Left lung (tissue), 10 donors: ENCODE measurements around the gene SDSL. TPM values are rescaled to one million over a fixed set of nuclear protein-coding genes. Genes with fewer than 3 reads are reported as not detected.

Experiments
- ATAC-seq: fragments of 200-7000 bp; cut with Tn5 transposase; one replicate; pipeline ENCODE4 v1.9.1; 2020; ENCODE audit warnings: moderate library complexity
- DNase-seq, 4 donors: peaks; one replicate each; pipeline ENCODE4 v3.0.0-alpha.2; 2013 to 2020
- H3K27ac ChIP-seq, 2 donors: fragments of 200-600 bp; sonication (generic) in 1 of 2; one replicate each; pipeline versions ENCODE4 v1.5.0 to v1.8.0; 2020 to 2021
- H3K27me3 ChIP-seq, 2 donors: fragments of 200-600 bp; sonication (generic) in 1 of 2; one replicate each; pipeline versions ENCODE4 v1.5.0 to v1.8.0; 2020 to 2021
- H3K36me3 ChIP-seq, 2 donors: fragments of 200-600 bp; sonication (generic) in 1 of 2; one replicate each; pipeline versions ENCODE4 v1.5.0 to v1.8.0; 2020 to 2021
- H3K4me1 ChIP-seq, 2 donors: fragments of 200-600 bp; one replicate each; pipeline ENCODE4 v1.8.0; 2021
- H3K4me3 ChIP-seq, 2 donors: fragments of 200-600 bp; sonication (generic) in 1 of 2; one replicate each; pipeline versions ENCODE4 v1.5.0 to v1.8.0; 2020 to 2021; ENCODE audit warnings: mild to moderate bottlenecking in 1 of 2
- H3K9me3 ChIP-seq, 2 donors: fragments of 200-600 bp; sonication (generic) in 1 of 2; one replicate each; pipeline versions ENCODE4 v1.5.0 to v1.8.0; 2020 to 2021
- intact Hi-C, 2 donors: fragments of 100-400 bp; cut with DNase I; formaldehyde crosslinking; loops; one replicate each; pipeline versions ENCODE4 v1.11.2 to v1.14.2; 2022
- polyA plus RNA-seq, 6 donors: library from polyadenylated mRNA; unstranded; fragments of 120-200 nt; gene quantifications; one replicate each; pipeline ENCODE4 v1.2.1, GENCODE V29; 2013; ENCODE audit not compliant: insufficient read length in 6 of 6
- total RNA-seq, 2 donors: library from RNA; stranded (reverse); fragmentation: NEBNext Ultra II Directional; extraction: Animal tissue kit (Norgen Biotek cat#: 25700); gene quantifications; one replicate each; pipeline ENCODE4 v1.2.1, GENCODE V29; 2021
- TF ChIP-seq, protein P1 (sequence below), 2 donors: fragments of 200-600 bp; sonication (generic) in 1 of 2; IDR thresholded peaks; one replicate each; pipeline versions ENCODE4 v1.5.0 to v1.8.0; 2021; ENCODE audit warnings: antibody characterized with exemption in 2 of 2
- donor health status: DM: no; HTN: yes; CAD: no.
- donor health status: DM: no; HTN: no; CAD: no.

The SDSL gene
- total and polyA plus RNA-seq, 8 donors: 4.2 to 13.8 (median 4.9) TPM

DNA sequence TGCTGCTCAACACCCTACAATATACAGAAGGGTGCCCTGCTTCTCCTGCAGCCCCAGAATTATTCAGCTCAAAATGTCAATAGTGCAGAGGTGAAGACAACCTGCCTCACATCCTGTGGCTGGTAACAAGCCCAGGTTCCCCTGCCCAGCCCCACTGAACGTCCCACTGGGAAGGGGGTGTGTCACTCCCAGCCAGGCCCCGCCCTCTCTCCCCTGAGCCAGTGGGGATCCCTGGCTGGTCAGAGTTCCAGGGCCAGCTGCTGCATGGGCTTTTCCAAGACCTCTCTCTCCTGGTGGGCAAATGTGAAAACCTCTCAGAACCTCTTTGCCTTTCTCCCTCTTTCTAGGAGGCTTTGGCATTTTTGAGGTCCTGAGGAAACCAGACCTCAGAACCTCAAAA is 63.1 kb downstream of the SDSL start:
- peaks cover 12 to 92% of the 10 kb centered on the region in 2 donors for H3K27me3 ChIP-seq

GRCh38 chr12:113486722-113487121 is 64.5 kb downstream of the SDSL start:
- ATAC-seq (no peak), DNase-seq (no peak)
- H3K4me1 ChIP-seq: no peaks in the 10 kb centered on the region
- H3K27ac ChIP-seq: no peak overlapping the region
- H3K27me3 ChIP-seq: peaks cover 0 to 81% of the 10 kb centered on the region in 2 donors
- no peaks in the 10 kb centered on the region for H3K36me3 ChIP-seq
- H3K9me3 ChIP-seq: no peaks in the 10 kb centered on the region
- intact Hi-C loops: no loop called here
- H3K4me3 ChIP-seq: no peak overlapping the region
- TF ChIP-seq, protein P1, sequence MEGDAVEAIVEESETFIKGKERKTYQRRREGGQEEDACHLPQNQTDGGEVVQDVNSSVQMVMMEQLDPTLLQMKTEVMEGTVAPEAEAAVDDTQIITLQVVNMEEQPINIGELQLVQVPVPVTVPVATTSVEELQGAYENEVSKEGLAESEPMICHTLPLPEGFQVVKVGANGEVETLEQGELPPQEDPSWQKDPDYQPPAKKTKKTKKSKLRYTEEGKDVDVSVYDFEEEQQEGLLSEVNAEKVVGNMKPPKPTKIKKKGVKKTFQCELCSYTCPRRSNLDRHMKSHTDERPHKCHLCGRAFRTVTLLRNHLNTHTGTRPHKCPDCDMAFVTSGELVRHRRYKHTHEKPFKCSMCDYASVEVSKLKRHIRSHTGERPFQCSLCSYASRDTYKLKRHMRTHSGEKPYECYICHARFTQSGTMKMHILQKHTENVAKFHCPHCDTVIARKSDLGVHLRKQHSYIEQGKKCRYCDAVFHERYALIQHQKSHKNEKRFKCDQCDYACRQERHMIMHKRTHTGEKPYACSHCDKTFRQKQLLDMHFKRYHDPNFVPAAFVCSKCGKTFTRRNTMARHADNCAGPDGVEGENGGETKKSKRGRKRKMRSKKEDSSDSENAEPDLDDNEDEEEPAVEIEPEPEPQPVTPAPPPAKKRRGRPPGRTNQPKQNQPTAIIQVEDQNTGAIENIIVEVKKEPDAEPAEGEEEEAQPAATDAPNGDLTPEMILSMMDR (IDR thresholded peaks at IDR 0.05): no peak

More for the DNA sequence above, 63.1 kb downstream of the SDSL start:
- Histone ChIP-seq H3K4me3 (no peak overlapping the region), H3K36me3 (no peaks in the 10 kb centered on the region), H3K4me1 (no peaks in the 10 kb centered on the region), H3K9me3 (no peaks in the 10 kb centered on the region), H3K27ac (no peak overlapping the region)
- ATAC-seq (no peak), DNase-seq (no peak)
- intact Hi-C loops: no loop called here
- TF ChIP-seq, protein P1 (IDR thresholded peaks at IDR 0.05): no peak

Other genes with a start within 250 kb of the SDSL start
- gene DDX54, start 236.9 kb upstream of the SDSL start, total RNA-seq: 10 to 100 TPM; 42.0 to 61.1 TPM
- 10 to 100 TPM; 47.9 to 73.6 (median 62.9) TPM for gene DDX54, start 236.9 kb upstream of the SDSL start, polyA plus RNA-seq
- gene RITA1, start 236.7 kb upstream of the SDSL start, total RNA-seq: 10 to 100 TPM; 16.7 to 17.3 TPM
- gene RITA1, start 236.7 kb upstream of the SDSL start, polyA plus RNA-seq: 10 to 100 TPM in 4 of 6 donors, 1 to 10 TPM in 2; 9.1 to 14.4 (median 10.9) TPM
- 10 to 100 TPM; 39.6 to 54.1 TPM for gene TPCN1, start 200.9 kb upstream of the SDSL start, total RNA-seq
- 10 to 100 TPM; 24.7 to 41.5 (median 34.3) TPM for gene TPCN1, start 200.9 kb upstream of the SDSL start, polyA plus RNA-seq
- gene SLC8B1, start 87.3 kb upstream of the SDSL start, total RNA-seq: 10 to 100 TPM; 34.9 to 40.1 TPM
- gene SLC8B1, start 87.3 kb upstream of the SDSL start, polyA plus RNA-seq: 10 to 100 TPM; 10.5 to 15.8 (median 12.4) TPM
- gene PLBD2, start 63.8 kb upstream of the SDSL start, total RNA-seq: 10 to 100 TPM; 48.7 to 75.0 TPM
- 10 to 100 TPM; 17.7 to 21.9 (median 20.0) TPM for gene PLBD2, start 63.8 kb upstream of the SDSL start, polyA plus RNA-seq
- 1 to 10 TPM; 1.5 to 3.2 TPM for gene SDS, start 18.5 kb upstream of the SDSL start, total RNA-seq
- gene SDS, start 18.5 kb upstream of the SDSL start, polyA plus RNA-seq: under 1 TPM; 0.31 to 0.62 (median 0.41) TPM
- gene LHX5, start 49.5 kb downstream of the SDSL start, total RNA-seq: not detected
- not detected for gene LHX5, start 49.5 kb downstream of the SDSL start, polyA plus RNA-seq